MM.1S (cell line): ENCODE data around the gene ZNF555.

Experiments used
- DNase-seq: peaks from one replicate; pipeline ENCODE4 v3.0.0-alpha.2; 2015
- H2AFZ ChIP-seq: fragments of 300-600 bp; sonication (generic); 2 replicates; pipeline ENCODE4 v1.6.0; 2016; ENCODE audit warnings: antibody characterized with exemption, low read length
- H3F3A ChIP-seq: fragments of 300-600 bp; sonication (generic); 2 replicates; pipeline ENCODE4 v1.6.1; 2016; ENCODE audit warnings: mild to moderate bottlenecking, antibody characterized with exemption, low read length, moderate library complexity, mixed read lengths; ENCODE audit not compliant: insufficient read depth
- H3K27ac ChIP-seq: fragments of 300-600 bp; sonication (generic); 2 replicates; pipeline ENCODE4 v1.5.1; 2016; ENCODE audit warnings: mild to moderate bottlenecking, low read length
- H3K27me3 ChIP-seq: fragments of 300-600 bp; sonication (generic); replicated peaks from 2 replicates; pipeline ENCODE4 v1.6.0; 2016; ENCODE audit warnings: low read length; ENCODE audit not compliant: insufficient read depth
- H3K36me3 ChIP-seq: fragments of 300-600 bp; sonication (generic); replicated peaks from 2 replicates; pipeline ENCODE4 v1.6.1; 2016; ENCODE audit warnings: mild to moderate bottlenecking, low read length, mixed read lengths; ENCODE audit not compliant: insufficient read depth
- H3K4me1 ChIP-seq: fragments of 300-600 bp; sonication (generic); 2 replicates; pipeline ENCODE4 v1.6.1; 2016; ENCODE audit warnings: low read length, mixed read lengths
- H3K4me2 ChIP-seq: fragments of 300-600 bp; sonication (generic); 2 replicates; pipeline ENCODE4 v1.6.0; 2016; ENCODE audit warnings: low read depth, low read length
- H3K4me3 ChIP-seq: fragments of 300-600 bp; sonication (generic); 2 replicates; pipeline ENCODE4 v1.5.1; 2016; ENCODE audit warnings: low read length, mixed read lengths
- H3K79me2 ChIP-seq: fragments of 300-600 bp; sonication (generic); 2 replicates; pipeline ENCODE4 v1.6.1; 2016; ENCODE audit warnings: mixed run types, low read length, mixed read lengths
- H3K9ac ChIP-seq: fragments of 300-600 bp; sonication (generic); 2 replicates; pipeline ENCODE4 v1.6.1; 2016; ENCODE audit warnings: low read length, mixed read lengths
- H3K9me2 ChIP-seq: fragments of 300-600 bp; sonication (generic); replicated peaks from 2 replicates; pipeline ENCODE4 v1.6.1; 2016; ENCODE audit warnings: mild to moderate bottlenecking, low read length, mixed read lengths; ENCODE audit not compliant: insufficient read depth
- H3K9me3 ChIP-seq: fragments of 300-600 bp; sonication (generic); replicated peaks from 2 replicates; pipeline ENCODE4 v1.6.1; 2016; ENCODE audit warnings: mild to moderate bottlenecking, low read length, mixed read lengths; ENCODE audit not compliant: insufficient read depth
- H4K20me1 ChIP-seq: fragments of 300-600 bp; sonication (generic); 2 replicates; pipeline ENCODE4 v1.6.1; 2016; ENCODE audit warnings: mild to moderate bottlenecking, low read length, moderate library complexity, mixed read lengths; ENCODE audit not compliant: insufficient read depth
- EZH2 ChIP-seq: fragments of 300-600 bp; sonication (generic); optimal IDR thresholded peaks from 2 replicates; pipeline ENCODE3; 2017; ENCODE audit warnings: low read depth, mild to moderate bottlenecking, antibody characterized with exemption, low read length, mixed read lengths
- EZH2phosphoT487 ChIP-seq: fragments of 300-600 bp; sonication (generic); IDR thresholded peaks from 2 replicates; pipeline ENCODE4 v1.6.1; 2018; ENCODE audit warnings: antibody characterized with exemption, low read length
- TF ChIP-seq, protein P1 (sequence below): fragments of 300-600 bp; sonication (generic); IDR thresholded peaks from 2 replicates; pipeline ENCODE4 v1.5.1; 2016; ENCODE audit warnings: antibody characterized with exemption, low read length, mixed read lengths

ZNF555 gene

DNA sequence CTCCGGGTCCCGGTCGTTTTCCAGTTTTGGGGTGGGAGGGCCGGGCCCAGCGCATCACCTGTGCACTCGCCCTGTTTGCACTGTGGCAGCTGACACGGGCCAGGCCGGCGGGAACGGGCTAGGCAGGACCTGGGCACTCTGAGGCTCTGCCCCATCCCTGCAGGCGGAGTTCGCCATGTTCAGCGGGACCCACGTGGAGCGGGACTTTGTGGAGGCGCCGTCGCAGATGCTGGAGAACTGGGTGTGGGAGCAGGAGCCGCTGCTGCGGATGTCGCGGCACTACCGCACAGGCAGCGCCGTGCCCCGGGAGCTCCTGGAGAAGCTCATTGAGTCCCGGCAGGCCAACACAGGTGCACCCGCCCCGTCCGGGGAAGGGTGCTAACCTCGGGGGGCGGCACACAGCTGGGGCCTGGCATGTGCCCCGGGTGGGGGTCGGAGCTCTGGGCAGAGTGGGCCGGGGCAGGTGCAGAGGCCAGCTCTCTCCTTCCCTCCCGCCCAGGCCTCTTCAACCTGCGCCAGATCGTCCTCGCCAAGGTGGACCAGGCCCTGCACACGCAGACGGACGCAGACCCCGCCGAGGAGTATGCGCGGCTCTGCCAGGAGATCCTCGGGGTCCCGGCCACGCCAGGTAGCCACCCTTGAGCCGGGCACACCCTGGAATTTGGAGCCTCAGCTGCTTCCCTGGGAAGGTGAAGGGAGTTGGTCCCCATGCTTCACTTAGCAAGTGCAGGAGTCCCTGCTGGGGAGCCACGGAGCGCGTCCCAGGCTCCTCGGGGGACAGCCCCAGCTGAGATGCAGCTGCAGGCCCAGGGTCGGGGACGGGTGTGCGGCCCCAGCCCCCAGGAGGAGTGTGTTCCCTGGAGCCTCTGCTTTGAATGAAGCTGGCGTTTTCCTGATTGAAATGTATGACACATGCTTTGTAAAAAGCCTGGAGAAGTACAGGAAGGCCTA, 30.9 kb upstream of the ZNF555 start:
- Histone ChIP-seq H3F3A (no peaks in the 10 kb centered on the region), H3K9ac (no peak overlapping the region), H3K79me2 (no peaks in the 10 kb centered on the region), H3K4me3 (no peak overlapping the region), H2AFZ (no peak overlapping the region), H3K9me3 (no peaks in the 10 kb centered on the region), H3K27ac (no peak overlapping the region), H3K4me2 (no peak overlapping the region), H4K20me1 (no peaks in the 10 kb centered on the region), H3K27me3 (no peaks in the 10 kb centered on the region), H3K9me2 (no peaks in the 10 kb centered on the region), H3K36me3 (peaks cover 7% of the 10 kb centered on the region; the same call in 1 of the 2 replicates), H3K4me1 (no peaks in the 10 kb centered on the region)
- no peak for DNase-seq
- no peak for TF ChIP-seq EZH2phosphoT487
- TF ChIP-seq, protein P1, sequence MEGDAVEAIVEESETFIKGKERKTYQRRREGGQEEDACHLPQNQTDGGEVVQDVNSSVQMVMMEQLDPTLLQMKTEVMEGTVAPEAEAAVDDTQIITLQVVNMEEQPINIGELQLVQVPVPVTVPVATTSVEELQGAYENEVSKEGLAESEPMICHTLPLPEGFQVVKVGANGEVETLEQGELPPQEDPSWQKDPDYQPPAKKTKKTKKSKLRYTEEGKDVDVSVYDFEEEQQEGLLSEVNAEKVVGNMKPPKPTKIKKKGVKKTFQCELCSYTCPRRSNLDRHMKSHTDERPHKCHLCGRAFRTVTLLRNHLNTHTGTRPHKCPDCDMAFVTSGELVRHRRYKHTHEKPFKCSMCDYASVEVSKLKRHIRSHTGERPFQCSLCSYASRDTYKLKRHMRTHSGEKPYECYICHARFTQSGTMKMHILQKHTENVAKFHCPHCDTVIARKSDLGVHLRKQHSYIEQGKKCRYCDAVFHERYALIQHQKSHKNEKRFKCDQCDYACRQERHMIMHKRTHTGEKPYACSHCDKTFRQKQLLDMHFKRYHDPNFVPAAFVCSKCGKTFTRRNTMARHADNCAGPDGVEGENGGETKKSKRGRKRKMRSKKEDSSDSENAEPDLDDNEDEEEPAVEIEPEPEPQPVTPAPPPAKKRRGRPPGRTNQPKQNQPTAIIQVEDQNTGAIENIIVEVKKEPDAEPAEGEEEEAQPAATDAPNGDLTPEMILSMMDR = no peak
- TF ChIP-seq EZH2 = no peak

DNA sequence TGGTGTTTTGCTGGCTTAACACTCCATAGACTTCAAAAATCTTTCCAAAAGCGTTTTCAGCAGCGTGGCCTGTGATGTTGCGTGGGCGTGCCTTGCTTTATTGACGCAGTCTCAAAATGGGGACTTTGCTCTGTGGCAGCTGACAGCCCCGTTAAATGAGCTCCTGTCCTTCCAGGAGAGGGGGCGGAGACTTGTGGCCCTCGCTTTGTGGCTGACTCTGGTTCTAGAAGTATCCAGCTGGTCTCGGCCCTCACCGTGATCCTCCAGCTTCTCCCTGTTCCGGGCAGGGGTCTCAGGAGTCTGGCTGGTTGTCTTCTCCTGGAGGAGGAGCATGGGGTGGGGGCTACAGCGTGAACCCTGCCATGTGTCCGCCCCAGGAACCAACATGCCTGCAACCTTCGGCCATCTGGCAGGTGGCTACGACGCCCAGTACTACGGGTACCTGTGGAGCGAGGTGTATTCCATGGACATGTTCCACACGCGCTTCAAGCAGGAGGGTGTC, 30.0 kb upstream of the ZNF555 start:
- Histone ChIP-seq H3K9ac (no peak overlapping the region), H2AFZ (no peak overlapping the region), H3K79me2 (no peaks in the 10 kb centered on the region), H3K36me3 (peaks cover 7% of the 10 kb centered on the region; the same call in 1 of the 2 replicates), H3K27me3 (no peaks in the 10 kb centered on the region), H3F3A (no peaks in the 10 kb centered on the region), H3K4me3 (no peak overlapping the region), H4K20me1 (no peaks in the 10 kb centered on the region), H3K9me3 (no peaks in the 10 kb centered on the region), H3K4me1 (no peaks in the 10 kb centered on the region), H3K27ac (no peak overlapping the region), H3K4me2 (no peak overlapping the region), H3K9me2 (no peaks in the 10 kb centered on the region)
- DNase-seq = no peak
- TF ChIP-seq EZH2 (no peak), EZH2phosphoT487 (no peak)
- TF ChIP-seq, protein P1 = no peak

DNA sequence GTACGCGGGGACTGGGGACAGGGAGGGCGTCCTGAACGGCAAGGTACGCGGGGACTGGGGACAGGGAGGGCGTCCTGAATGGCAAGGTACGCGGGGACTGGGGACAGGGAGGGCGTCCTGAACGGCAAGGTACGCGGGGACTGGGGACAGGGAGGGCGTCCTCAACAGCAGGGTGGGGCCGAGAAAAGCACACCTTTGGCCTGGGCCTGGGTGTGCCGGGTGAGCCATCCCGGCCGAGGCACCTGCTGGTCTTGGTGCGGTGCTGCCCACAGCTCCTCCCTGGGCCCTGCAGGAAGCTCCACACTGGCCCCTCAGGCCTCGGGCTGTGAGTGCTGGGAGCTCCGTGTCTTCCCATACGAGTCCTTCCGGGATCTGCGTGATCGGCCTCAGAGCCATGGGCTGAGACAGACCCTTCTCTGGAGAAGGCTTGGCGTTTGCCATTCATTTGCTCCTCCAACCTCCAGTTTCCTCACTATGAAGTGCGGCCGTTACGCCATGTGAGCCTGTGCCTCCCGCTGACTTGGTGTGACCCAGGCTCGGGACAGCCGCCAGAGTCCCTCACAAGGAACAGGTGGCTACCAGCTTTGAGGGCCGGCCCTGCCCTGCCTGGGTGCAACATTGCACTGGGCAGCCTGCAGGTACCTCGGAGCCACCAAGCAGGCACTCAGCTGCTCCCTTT, 29.4 kb upstream of the ZNF555 start:
- Histone ChIP-seq H3K27ac (no peak overlapping the region), H3K9me3 (no peaks in the 10 kb centered on the region), H3K79me2 (no peaks in the 10 kb centered on the region), H3K27me3 (no peaks in the 10 kb centered on the region), H3K9ac (no peak overlapping the region), H2AFZ (no peak overlapping the region), H3K9me2 (no peaks in the 10 kb centered on the region), H4K20me1 (no peaks in the 10 kb centered on the region), H3K4me1 (no peaks in the 10 kb centered on the region), H3K36me3 (peaks cover 7% of the 10 kb centered on the region; the same call in 1 of the 2 replicates), H3F3A (no peaks in the 10 kb centered on the region), H3K4me3 (no peak overlapping the region), H3K4me2 (no peak overlapping the region)
- TF ChIP-seq EZH2phosphoT487 = no peak
- TF ChIP-seq, protein P1 = no peak
- DNase-seq = no peak
